SW480 (cell line): ENCODE data around the gene TMEM18.
"Not testable (repeated sequence)": the region's sequence is repeated elsewhere in the genome, so short reads cannot be mapped to it uniquely, and the experiment has no call there.

Experiments
- DNase-seq: peaks from one replicate; pipeline ENCODE4 v3.0.0-alpha.2; 2016; ENCODE audit warnings: low spot score

The TMEM18 gene

GRCh38 chr2:693606-694005, 16.4 kb upstream of the TMEM18 start:
- DNase-seq: no peak

GRCh38 chr2:692767-693166, 15.6 kb upstream of the TMEM18 start:
- no peak for DNase-seq

GRCh38 chr2:691821-692761, 14.9 kb upstream of the TMEM18 start:
- no peak for DNase-seq

- no peak for DNase-seq
Observed at GRCh38 chr2:690799-691198, 13.6 kb upstream of the TMEM18 start.

GRCh38 chr2:689877-690510, 12.8 kb upstream of the TMEM18 start:
- DNase-seq: no peak

GRCh38 chr2:689237-689636, 12.0 kb upstream of the TMEM18 start:
- DNase-seq: no peak

GRCh38 chr2:688504-689076, 11.4 kb upstream of the TMEM18 start:
- DNase-seq: no peak

GRCh38 chr2:685421-685820, 8.2 kb upstream of the TMEM18 start:
- DNase-seq: no peak

- not testable (repeated sequence) for DNase-seq
Observed at GRCh38 chr2:684913-685312, 7.7 kb upstream of the TMEM18 start.

GRCh38 chr2:682226-682625, 5.0 kb upstream of the TMEM18 start:
- no peak for DNase-seq

GRCh38 chr2:681312-681711, 4.1 kb upstream of the TMEM18 start:
- no peak for DNase-seq

- DNase-seq: no peak
Observed at GRCh38 chr2:680496-680895, 3.3 kb upstream of the TMEM18 start.

GRCh38 chr2:678964-679363, 1.8 kb upstream of the TMEM18 start:
- DNase-seq: no peak

- DNase-seq: peak; percentile 8
Observed at GRCh38 chr2:677959-678550, 849 bp upstream of the TMEM18 start.

GRCh38 chr2:676647-677055, 555 bp downstream of the TMEM18 start:
- peak; percentile 96 for DNase-seq

- peak; percentile 18 for DNase-seq
Observed at GRCh38 chr2:675982-676646, 1.1 kb downstream of the TMEM18 start.

GRCh38 chr2:675460-675859, 1.7 kb downstream of the TMEM18 start:
- no peak for DNase-seq

- DNase-seq: no peak
Observed at GRCh38 chr2:675051-675450, 2.2 kb downstream of the TMEM18 start.

GRCh38 chr2:674321-674985, 2.8 kb downstream of the TMEM18 start:
- DNase-seq: no peak

GRCh38 chr2:673615-674320, 3.4 kb downstream of the TMEM18 start:
- no peak for DNase-seq

GRCh38 chr2:673016-673415, 4.2 kb downstream of the TMEM18 start:
- DNase-seq: no peak
